ENCODE results near the gene DYNC2H1. TPM values are rescaled to one million over a fixed set of nuclear protein-coding genes. Genes with fewer than 3 reads are reported as not detected.

Gene DYNC2H1
- total RNA-seq, 1 experiment from 2014 or later, result 17.2 TPM

DNA sequence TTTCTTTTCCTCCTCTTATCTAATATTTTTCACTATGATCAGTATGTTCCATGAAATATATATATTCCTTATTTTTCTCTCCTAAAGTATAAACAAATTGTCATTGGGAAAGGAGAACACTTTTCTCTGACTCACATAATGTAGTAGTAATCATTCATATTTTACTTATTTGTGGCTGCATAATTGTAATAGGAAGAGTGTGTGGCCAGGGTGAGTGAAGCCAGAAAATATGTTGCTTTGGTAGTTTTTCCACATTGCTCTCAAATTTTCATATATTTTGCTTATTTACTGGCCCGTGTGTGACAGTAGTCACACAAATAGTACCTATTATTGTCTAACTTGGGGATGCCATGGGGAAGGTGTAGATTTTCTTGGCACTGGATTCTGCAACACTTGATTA lies 172.1 kb downstream of the DYNC2H1 start:
- no peak for ATAC-seq
- H3K9me3 Mint-ChIP-seq, result no peaks in the 10 kb centered on the region
- no peak for DNase-seq (ENCODE audit: low spot score)
- peaks cover 5% of the 10 kb centered on the region for H3K4me1 Mint-ChIP-seq
- H3K36me3 Mint-ChIP-seq, result no peaks in the 10 kb centered on the region
- TF ChIP-seq MXD4 (CRISPR knock-in tag; IDR thresholded peaks at IDR 0.05; ENCODE audit: borderline replicate concordance), result no peak
- TF ChIP-seq FOXJ3 (CRISPR knock-in tag; IDR thresholded peaks at IDR 0.05; ENCODE audit: borderline replicate concordance), result no peak
- TF ChIP-seq, protein P1, sequence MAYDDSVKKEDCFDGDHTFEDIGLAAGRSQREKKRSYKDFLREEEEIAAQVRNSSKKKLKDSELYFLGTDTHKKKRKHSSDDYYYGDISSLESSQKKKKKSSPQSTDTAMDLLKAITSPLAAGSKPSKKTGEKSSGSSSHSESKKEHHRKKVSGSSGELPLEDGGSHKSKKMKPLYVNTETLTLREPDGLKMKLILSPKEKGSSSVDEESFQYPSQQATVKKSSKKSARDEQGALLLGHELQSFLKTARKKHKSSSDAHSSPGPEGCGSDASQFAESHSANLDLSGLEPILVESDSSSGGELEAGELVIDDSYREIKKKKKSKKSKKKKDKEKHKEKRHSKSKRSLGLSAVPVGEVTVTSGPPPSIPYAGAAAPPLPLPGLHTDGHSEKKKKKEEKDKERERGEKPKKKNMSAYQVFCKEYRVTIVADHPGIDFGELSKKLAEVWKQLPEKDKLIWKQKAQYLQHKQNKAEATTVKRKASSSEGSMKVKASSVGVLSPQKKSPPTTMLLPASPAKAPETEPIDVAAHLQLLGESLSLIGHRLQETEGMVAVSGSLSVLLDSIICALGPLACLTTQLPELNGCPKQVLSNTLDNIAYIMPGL (CRISPR knock-in tag; IDR thresholded peaks at IDR 0.05), result no peak
- TF ChIP-seq ZNF263 (CRISPR knock-in tag; IDR thresholded peaks at IDR 0.05; ENCODE audit: low read depth), result no peak
- no peak for TF ChIP-seq GRHL2 (CRISPR knock-in tag; IDR thresholded peaks at IDR 0.05; ENCODE audit: insufficient replicate concordance, severe bottlenecking)
- TF ChIP-seq GABPB1 (CRISPR knock-in tag; IDR thresholded peaks at IDR 0.05), result no peak
- TF ChIP-seq NR1H2 (CRISPR knock-in tag; IDR thresholded peaks at IDR 0.05), result no peak
- TF ChIP-seq, protein P2, sequence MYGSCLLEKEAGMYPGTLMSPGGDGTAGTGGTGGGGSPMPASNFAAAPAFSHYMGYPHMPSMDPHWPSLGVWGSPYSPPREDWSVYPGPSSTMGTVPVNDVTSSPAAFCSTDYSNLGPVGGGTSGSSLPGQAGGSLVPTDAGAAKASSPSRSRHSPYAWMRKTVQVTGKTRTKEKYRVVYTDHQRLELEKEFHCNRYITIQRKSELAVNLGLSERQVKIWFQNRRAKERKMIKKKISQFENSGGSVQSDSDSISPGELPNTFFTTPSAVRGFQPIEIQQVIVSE (CRISPR knock-in tag; IDR thresholded peaks at IDR 0.05; ENCODE audit: borderline replicate concordance), result no peak
- no peak for TF ChIP-seq ELF4 (CRISPR knock-in tag; IDR thresholded peaks at IDR 0.05; ENCODE audit: low read depth)
- TF ChIP-seq FOXK1 (CRISPR knock-in tag; IDR thresholded peaks at IDR 0.05), result no peak
- TF ChIP-seq, protein P3, sequence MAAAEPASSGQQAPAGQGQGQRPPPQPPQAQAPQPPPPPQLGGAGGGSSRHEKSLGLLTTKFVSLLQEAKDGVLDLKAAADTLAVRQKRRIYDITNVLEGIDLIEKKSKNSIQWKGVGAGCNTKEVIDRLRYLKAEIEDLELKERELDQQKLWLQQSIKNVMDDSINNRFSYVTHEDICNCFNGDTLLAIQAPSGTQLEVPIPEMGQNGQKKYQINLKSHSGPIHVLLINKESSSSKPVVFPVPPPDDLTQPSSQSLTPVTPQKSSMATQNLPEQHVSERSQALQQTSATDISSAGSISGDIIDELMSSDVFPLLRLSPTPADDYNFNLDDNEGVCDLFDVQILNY (CRISPR knock-in tag; IDR thresholded peaks at IDR 0.05), result no peak
- TF ChIP-seq, protein P4, sequence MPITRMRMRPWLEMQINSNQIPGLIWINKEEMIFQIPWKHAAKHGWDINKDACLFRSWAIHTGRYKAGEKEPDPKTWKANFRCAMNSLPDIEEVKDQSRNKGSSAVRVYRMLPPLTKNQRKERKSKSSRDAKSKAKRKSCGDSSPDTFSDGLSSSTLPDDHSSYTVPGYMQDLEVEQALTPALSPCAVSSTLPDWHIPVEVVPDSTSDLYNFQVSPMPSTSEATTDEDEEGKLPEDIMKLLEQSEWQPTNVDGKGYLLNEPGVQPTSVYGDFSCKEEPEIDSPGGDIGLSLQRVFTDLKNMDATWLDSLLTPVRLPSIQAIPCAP (CRISPR knock-in tag; IDR thresholded peaks at IDR 0.05), result no peak
- POLR2A ChIA-PET, result no interaction called here
- H3K27me3 Mint-ChIP-seq (ENCODE audit: low read depth), result no peaks in the 10 kb centered on the region
- CTCF ChIA-PET, result no interaction called here
- no peak overlapping the region for H3K27ac Mint-ChIP-seq
- H3K4me3 Mint-ChIP-seq, result no peak overlapping the region

DNA sequence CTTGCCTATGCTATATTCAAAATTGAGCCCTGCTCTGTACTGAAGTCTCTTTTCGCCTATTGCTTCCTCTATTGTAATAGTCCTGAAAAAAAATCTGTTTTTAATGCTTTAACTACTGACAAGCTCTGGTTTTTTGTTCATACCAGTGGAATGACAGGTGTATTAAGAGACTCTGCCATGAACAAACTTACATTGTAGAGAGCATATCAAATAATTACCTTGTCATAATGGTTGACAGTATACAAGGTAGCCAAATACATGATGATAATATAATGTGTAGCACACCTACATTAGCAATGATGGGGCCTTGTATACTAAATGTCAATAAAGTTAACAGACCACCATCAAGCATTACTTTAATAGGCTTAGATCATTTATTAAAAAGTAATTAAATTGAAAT lies 175.0 kb downstream of the DYNC2H1 start:
- H3K27me3 Mint-ChIP-seq (ENCODE audit: low read depth), result no peaks in the 10 kb centered on the region
- TF ChIP-seq, protein P2 (CRISPR knock-in tag; IDR thresholded peaks at IDR 0.05; ENCODE audit: borderline replicate concordance), result no peak
- TF ChIP-seq RELA (CRISPR knock-in tag; IDR thresholded peaks at IDR 0.05; ENCODE audit: borderline replicate concordance), result no peak
- TF ChIP-seq, protein P5, sequence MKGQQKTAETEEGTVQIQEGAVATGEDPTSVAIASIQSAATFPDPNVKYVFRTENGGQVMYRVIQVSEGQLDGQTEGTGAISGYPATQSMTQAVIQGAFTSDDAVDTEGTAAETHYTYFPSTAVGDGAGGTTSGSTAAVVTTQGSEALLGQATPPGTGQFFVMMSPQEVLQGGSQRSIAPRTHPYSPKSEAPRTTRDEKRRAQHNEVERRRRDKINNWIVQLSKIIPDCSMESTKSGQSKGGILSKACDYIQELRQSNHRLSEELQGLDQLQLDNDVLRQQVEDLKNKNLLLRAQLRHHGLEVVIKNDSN (CRISPR knock-in tag; IDR thresholded peaks at IDR 0.05), result no peak
- no peak for TF ChIP-seq MYBL2 (CRISPR knock-in tag; IDR thresholded peaks at IDR 0.05)
- no peak overlapping the region for H3K4me3 Mint-ChIP-seq
- H3K9me3 Mint-ChIP-seq, result no peaks in the 10 kb centered on the region
- H3K4me1 Mint-ChIP-seq, result peaks cover 16% of the 10 kb centered on the region
- CTCF ChIA-PET, result no interaction called here
- H3K36me3 Mint-ChIP-seq, result peaks cover 3% of the 10 kb centered on the region; the same call in 1 of the 2 replicates
- H3K27ac Mint-ChIP-seq, result no peak overlapping the region
- POLR2A ChIA-PET, result no interaction called here
- ATAC-seq (no peak), DNase-seq (ENCODE audit: low spot score) (no peak)

DNA sequence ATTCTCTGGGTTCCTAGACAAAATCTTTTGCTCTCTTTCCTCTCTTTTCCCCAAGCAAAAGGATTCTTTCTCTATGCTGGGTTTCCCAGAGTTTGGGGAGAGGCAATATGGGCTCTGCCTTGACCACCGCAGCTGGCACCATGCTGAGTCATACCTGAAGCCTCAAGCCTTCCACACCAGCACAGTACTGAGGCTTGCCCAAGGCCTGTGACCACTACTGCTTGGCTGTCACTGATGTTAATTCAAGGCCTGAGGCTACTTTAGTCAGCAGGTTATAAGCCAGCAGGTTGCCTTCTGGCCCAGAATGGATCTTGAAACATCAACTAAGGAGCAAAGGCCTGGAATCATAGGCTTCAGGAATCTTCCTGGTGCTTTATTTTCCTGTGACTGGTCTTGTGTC lies 185.3 kb downstream of the DYNC2H1 start:
- peaks cover 59% of the 10 kb centered on the region for H3K36me3 Mint-ChIP-seq
- H3K4me1 Mint-ChIP-seq, result no peaks in the 10 kb centered on the region
- no peak overlapping the region for H3K4me3 Mint-ChIP-seq
- H3K27ac Mint-ChIP-seq, result no peak overlapping the region
- no peaks in the 10 kb centered on the region; the same call in 1 of the 2 replicates for H3K27me3 Mint-ChIP-seq (ENCODE audit: low read depth)
- TF ChIP-seq ZNF121 (CRISPR knock-in tag; IDR thresholded peaks at IDR 0.05), result no peak
- no peak for ATAC-seq
- peaks cover 61% of the 10 kb centered on the region for H3K9me3 Mint-ChIP-seq
- CTCF ChIA-PET, result no interaction called here
- POLR2A ChIA-PET, result no interaction called here
- DNase-seq (ENCODE audit: low spot score), result no peak

All from WTC11 (cell line).